Colon (tissue), 2 donors: ENCODE data around the gene PDIA3.
"Not testable (repeated sequence)": the region's sequence is repeated elsewhere in the genome, so short reads cannot be mapped to it uniquely, and the experiment has no call there.

Source experiments
- FAIRE-seq: peaks from 2 replicates; lab custom pipeline; 2012; peaks lifted over from hg19 to GRCh38; lab: Jason Lieb, UNC
- donor health status: control.
- donor health status: control.

Gene PDIA3

GRCh38 chr15:43776718-43777266 is 30.6 kb downstream of the PDIA3 start, which contains the start of gene ELL3:
ELL3 (minus strand) TSS chr15:43776966; CDS start chr15:43776901, 65 bp downstream.
- no peak for FAIRE-seq

GRCh38 chr15:43777267-43777914 is 31.2 kb downstream of the PDIA3 start:
- FAIRE-seq, result no peak

- FAIRE-seq, result no peak
Measured at GRCh38 chr15:43779016-43779415, 32.8 kb downstream of the PDIA3 start.

GRCh38 chr15:43789409-43789808 is 43.2 kb downstream of the PDIA3 start:
- no peak for FAIRE-seq

GRCh38 chr15:43791993-43792760 is 45.9 kb downstream of the PDIA3 start, which contains the start of gene SERF2:
SERF2 (plus strand) TSS chr15:43792320; CDS start chr15:43792377, 57 bp downstream.
- FAIRE-seq, result no peak

- FAIRE-seq, result no peak
Measured at GRCh38 chr15:43792761-43793476, 46.7 kb downstream of the PDIA3 start.

- no peak for FAIRE-seq
Measured at GRCh38 chr15:43793647-43794046, 47.4 kb downstream of the PDIA3 start.

GRCh38 chr15:43794269-43795037 is 48.2 kb downstream of the PDIA3 start:
- FAIRE-seq, result no peak

GRCh38 chr15:43795197-43795596 is 49.0 kb downstream of the PDIA3 start:
- FAIRE-seq, result no peak

- FAIRE-seq, result no peak
Measured at GRCh38 chr15:43795997-43796396, 49.8 kb downstream of the PDIA3 start.

- no peak for FAIRE-seq
Measured at GRCh38 chr15:43796566-43796965, 50.3 kb downstream of the PDIA3 start.

- no peak for FAIRE-seq
Measured at GRCh38 chr15:43799209-43799944, 53.1 kb downstream of the PDIA3 start.

- FAIRE-seq, result no peak
Measured at GRCh38 chr15:43799945-43800285, 53.7 kb downstream of the PDIA3 start, which contains the start of gene SERINC4. SERINC4 (minus strand) TSS chr15:43800220; CDS start chr15:43799986, 234 bp downstream.

GRCh38 chr15:43800286-43801141 is 54.3 kb downstream of the PDIA3 start, which contains the start of gene HYPK:
HYPK (plus strand) TSS chr15:43800599; CDS start chr15:43800623, 24 bp downstream.
- FAIRE-seq, result no peak

- FAIRE-seq, result not testable (repeated sequence)
Measured at GRCh38 chr15:43802676-43803075, 56.4 kb downstream of the PDIA3 start.

- FAIRE-seq, result no peak
Measured at GRCh38 chr15:43808435-43808950, 62.3 kb downstream of the PDIA3 start.

GRCh38 chr15:43808960-43809678 is 62.9 kb downstream of the PDIA3 start:
- no peak for FAIRE-seq

- not testable (repeated sequence) for FAIRE-seq
Measured at GRCh38 chr15:43815064-43815463, 68.8 kb downstream of the PDIA3 start.

- FAIRE-seq, result no peak
Measured at GRCh38 chr15:43821505-43821904, 75.3 kb downstream of the PDIA3 start.
